Activated T-cell treated with anti-CD3 and anti-CD28 coated beads for 24 hours (primary cell): ENCODE measurements around the gene CEBPB.
"Not testable (repeated sequence)": the region's sequence is repeated elsewhere in the genome, so short reads cannot be mapped to it uniquely, and the experiment has no call there.

ENCODE experiments used
- DNase-seq: peaks from one replicate; pipeline ENCODE4 v3.0.0-alpha.2; 2020; ENCODE audit warnings: low read depth

CEBPB gene

GRCh38 chr20:50193836-50194421 is 3.3 kb downstream of the CEBPB start:
- DNase-seq, result no peak

GRCh38 chr20:50194422-50194830 is 3.8 kb downstream of the CEBPB start:
- DNase-seq, result no peak

- no peak for DNase-seq
Observed at GRCh38 chr20:50194831-50195523, 4.3 kb downstream of the CEBPB start.

GRCh38 chr20:50195524-50196120 is 5.0 kb downstream of the CEBPB start:
- no peak for DNase-seq

GRCh38 chr20:50196248-50196647 is 5.6 kb downstream of the CEBPB start:
- DNase-seq, result no peak

- no peak for DNase-seq
Observed at GRCh38 chr20:50196896-50197295, 6.3 kb downstream of the CEBPB start.

- DNase-seq, result no peak
Observed at GRCh38 chr20:50197463-50198179, 7.0 kb downstream of the CEBPB start.

GRCh38 chr20:50198180-50198666 is 7.6 kb downstream of the CEBPB start:
- no peak for DNase-seq

GRCh38 chr20:50198716-50199115 is 8.1 kb downstream of the CEBPB start:
- no peak for DNase-seq

GRCh38 chr20:50199703-50200102 is 9.1 kb downstream of the CEBPB start:
- no peak for DNase-seq

GRCh38 chr20:50200482-50201104 is 10.0 kb downstream of the CEBPB start:
- no peak for DNase-seq

GRCh38 chr20:50201710-50202109 is 11.1 kb downstream of the CEBPB start:
- DNase-seq, result not testable (repeated sequence)

GRCh38 chr20:50202677-50203076 is 12.0 kb downstream of the CEBPB start:
- no peak for DNase-seq

GRCh38 chr20:50203951-50204937 is 13.6 kb downstream of the CEBPB start:
- no peak for DNase-seq

GRCh38 chr20:50207026-50207425 is 16.4 kb downstream of the CEBPB start:
- no peak for DNase-seq

- no peak for DNase-seq
Observed at GRCh38 chr20:50208085-50208491, 17.5 kb downstream of the CEBPB start.

- DNase-seq, result not testable (repeated sequence)
Observed at GRCh38 chr20:50208815-50209214, 18.2 kb downstream of the CEBPB start.

GRCh38 chr20:50210066-50210619 is 19.5 kb downstream of the CEBPB start:
- no peak for DNase-seq

- no peak for DNase-seq
Observed at GRCh38 chr20:50211091-50211490, 20.5 kb downstream of the CEBPB start.

- DNase-seq, result no peak
Observed at GRCh38 chr20:50213531-50214106, 23.0 kb downstream of the CEBPB start.
